Body of pancreas (tissue), 4 donors: ENCODE measurements around the gene SAMD14. TPM values are rescaled to one million over a fixed set of nuclear protein-coding genes. Genes with fewer than 3 reads are reported as not detected.

Experiments used
- ATAC-seq: fragments of 150-250 bp; one replicate; pipeline ENCODE4 v1.9.1; 2016
- DNase-seq, 4 donors: peaks; one replicate each; pipeline ENCODE4 v3.0.0-alpha.2; 2019
- H3K27ac ChIP-seq, 4 donors: fragments of 200-600 bp; sonication (generic); 1 replicate in 3 of 4; 2 replicates in 1 of 4; pipeline versions ENCODE4 v1.5.1 to v1.6.1; 2016 to 2019; ENCODE audit warnings: mild to moderate bottlenecking in 1 of 4, mixed read lengths in 1 of 4, moderate library complexity in 1 of 4
- H3K27me3 ChIP-seq, 2 donors: fragments of 200-600 bp; sonication (generic); one replicate each; pipeline ENCODE4 v1.6.0; 2016; ENCODE audit warnings: mild to moderate bottlenecking in 1 of 2
- H3K36me3 ChIP-seq, 2 donors: fragments of 200-600 bp; sonication (generic); replicated peaks in 1 of 2; 2 replicates each; pipeline ENCODE4 v1.5.1; 2016; ENCODE audit warnings: low read depth in 2 of 2; ENCODE audit not compliant: insufficient read depth in 1 of 2
- H3K4me1 ChIP-seq: fragments of 200-600 bp; sonication (generic); one replicate; pipeline ENCODE4 v1.6.0; 2016
- H3K4me3 ChIP-seq, 2 donors: fragments of 200-600 bp; sonication (generic); 1 replicate in 1 of 2; 2 replicates in 1 of 2; pipeline ENCODE4 v1.5.1; 2016 to 2019
- H3K9me3 ChIP-seq, 3 donors: fragments of 200-600 bp; sonication (generic); 1 replicate in 2 of 3; 2 replicates in 1 of 3; pipeline ENCODE4 v1.5.1; 2016
- POLR2A ChIP-seq, 3 donors: fragments of 450-650 bp; IDR thresholded peaks; one replicate each; pipeline ENCODE4 v1.6.1; 2016; ENCODE audit warnings: antibody characterized with exemption in 3 of 3, mild to moderate bottlenecking in 2 of 3
- WGBS, 2 donors: methylation state at CpG; one replicate each; pipeline ENCODE4 v1.1.5; 2017; 5-methylcytosine and 5-hydroxymethylcytosine counted together
- intact Hi-C: fragments of 100-400 bp; cut with DNase I; formaldehyde crosslinking; loops from one replicate; pipeline ENCODE4 v1.15.1; 2023
- total RNA-seq, 2 donors: library from RNA; depleted of rRNA; stranded (reverse); fragments of >200 nt; gene quantifications; one replicate each; pipeline ENCODE4 v1.1.0, GENCODE V29; 2016
- TF ChIP-seq, protein P1 (sequence below), 7 experiments: fragments of 450-650 bp in 4 of 7; fragments of 200-600 bp in 3 of 7; sonication (generic) in 3 of 7; IDR thresholded peaks; one replicate each; pipeline ENCODE4 v1.5.1; 2016 to 2019; ENCODE audit warnings: antibody characterized with exemption in 7 of 7

SAMD14 gene
- total RNA-seq, 2 donors from 2014 or later: not detected

GRCh38 chr17:50141745-50142110 lies 11.8 kb upstream of the SAMD14 start:
- H3K36me3 ChIP-seq: peaks cover 15 to 26% of the 10 kb centered on the region in 2 donors
- DNase-seq: no peak
- ATAC-seq: no peak
- H3K4me1 ChIP-seq: peaks cover 9% of the 10 kb centered on the region
- H3K27ac ChIP-seq: no peak overlapping the region
- H3K4me3 ChIP-seq: no peak overlapping the region
- no peaks in the 10 kb centered on the region for H3K27me3 ChIP-seq
- no peaks in the 10 kb centered on the region for H3K9me3 ChIP-seq
- TF ChIP-seq, protein P1, sequence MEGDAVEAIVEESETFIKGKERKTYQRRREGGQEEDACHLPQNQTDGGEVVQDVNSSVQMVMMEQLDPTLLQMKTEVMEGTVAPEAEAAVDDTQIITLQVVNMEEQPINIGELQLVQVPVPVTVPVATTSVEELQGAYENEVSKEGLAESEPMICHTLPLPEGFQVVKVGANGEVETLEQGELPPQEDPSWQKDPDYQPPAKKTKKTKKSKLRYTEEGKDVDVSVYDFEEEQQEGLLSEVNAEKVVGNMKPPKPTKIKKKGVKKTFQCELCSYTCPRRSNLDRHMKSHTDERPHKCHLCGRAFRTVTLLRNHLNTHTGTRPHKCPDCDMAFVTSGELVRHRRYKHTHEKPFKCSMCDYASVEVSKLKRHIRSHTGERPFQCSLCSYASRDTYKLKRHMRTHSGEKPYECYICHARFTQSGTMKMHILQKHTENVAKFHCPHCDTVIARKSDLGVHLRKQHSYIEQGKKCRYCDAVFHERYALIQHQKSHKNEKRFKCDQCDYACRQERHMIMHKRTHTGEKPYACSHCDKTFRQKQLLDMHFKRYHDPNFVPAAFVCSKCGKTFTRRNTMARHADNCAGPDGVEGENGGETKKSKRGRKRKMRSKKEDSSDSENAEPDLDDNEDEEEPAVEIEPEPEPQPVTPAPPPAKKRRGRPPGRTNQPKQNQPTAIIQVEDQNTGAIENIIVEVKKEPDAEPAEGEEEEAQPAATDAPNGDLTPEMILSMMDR (IDR thresholded peaks at IDR 0.05): no peak
- no peak for TF ChIP-seq POLR2A (IDR thresholded peaks at IDR 0.05)
- WGBS, 2 donors: 69 to 76% methylated on average over 8 of the region's 8 CpGs
- intact Hi-C loops: no loop called here

- intact Hi-C loops: no loop called here
- Histone ChIP-seq H3K9me3 (no peaks in the 10 kb centered on the region), H3K27me3 (no peaks in the 10 kb centered on the region), H3K4me3 (no peak overlapping the region), H3K36me3 (peaks cover 15 to 26% of the 10 kb centered on the region in 2 donors), H3K4me1 (peaks cover 4% of the 10 kb centered on the region), H3K27ac (no peak overlapping the region)
- DNase-seq: no peak
- TF ChIP-seq, protein P1 (IDR thresholded peaks at IDR 0.05): no peak
- no peak for TF ChIP-seq POLR2A (IDR thresholded peaks at IDR 0.05)
- ATAC-seq: no peak
- 90% methylated on average over 8 to 16 of the region's 16 CpGs for whole genome bisulfite sequencing, 2 donors
Observed at GRCh38 chr17:50141026-50141744, 11.2 kb upstream of the SAMD14 start.

DNA sequence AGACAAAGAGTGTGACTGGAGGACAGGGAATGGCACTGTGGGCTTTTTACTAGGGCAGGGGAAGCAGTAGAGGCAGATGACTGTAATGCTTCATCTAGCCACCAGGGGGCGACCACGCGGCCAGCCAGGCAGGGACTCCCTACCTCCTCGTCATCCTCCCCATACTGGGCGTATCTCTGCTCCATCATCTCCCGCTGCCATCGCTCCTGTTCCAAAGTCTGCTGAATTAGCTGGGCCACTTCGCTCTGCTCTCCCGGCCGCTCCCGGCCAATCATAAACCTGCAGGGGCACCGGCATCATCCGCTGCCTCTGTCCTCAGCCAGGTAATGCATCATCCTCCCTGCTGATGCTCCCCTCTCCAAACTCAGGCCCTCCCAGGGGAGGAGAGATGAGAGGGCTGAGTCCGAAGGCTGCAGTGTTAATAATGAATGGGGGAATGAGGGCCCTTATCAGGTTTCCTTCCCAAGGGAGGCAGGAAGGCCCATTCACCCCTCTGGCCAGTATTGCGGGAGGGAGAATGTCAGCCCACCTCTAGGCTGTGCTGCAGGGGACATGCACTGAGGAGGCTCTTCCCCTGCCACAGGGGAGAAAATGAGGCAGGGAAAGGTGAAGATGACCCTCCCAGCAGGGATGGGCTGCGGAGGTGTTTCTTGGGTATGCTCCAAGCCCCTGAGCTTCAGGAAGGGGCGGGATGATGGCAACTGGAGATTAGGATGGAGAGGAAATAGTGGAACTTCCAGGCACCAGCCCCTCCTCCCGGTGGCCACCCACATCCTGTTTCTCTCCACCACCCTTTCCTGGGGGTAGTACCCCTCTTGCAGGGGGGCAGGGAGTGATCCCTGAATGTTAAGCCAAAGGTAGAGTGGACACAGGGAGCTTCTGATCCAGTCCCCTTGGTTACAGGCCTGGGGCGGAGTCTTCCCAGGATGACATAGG lies 10.3 kb upstream of the SAMD14 start:
- intact Hi-C loops: no loop called here
- peaks cover 15 to 31% of the 10 kb centered on the region in 2 donors for H3K36me3 ChIP-seq
- H3K9me3 ChIP-seq: no peaks in the 10 kb centered on the region
- no peaks in the 10 kb centered on the region for H3K27me3 ChIP-seq
- H3K4me1 ChIP-seq: no peaks in the 10 kb centered on the region
- 36 to 73% methylated on average over 15 to 19 of the region's 19 CpGs for WGBS, 2 donors
- ATAC-seq: peak; percentile 81
- no peak overlapping the region for H3K4me3 ChIP-seq
- peak in 1 of 3 donors; percentile 7 for TF ChIP-seq POLR2A (IDR thresholded peaks at IDR 0.05)
- TF ChIP-seq, protein P1 (IDR thresholded peaks at IDR 0.05): peak; percentile 80 to 96 (median 90)
- H3K27ac ChIP-seq: no peak overlapping the region
- DNase-seq: peak; percentile 76 to 79 (median 78)

DNA sequence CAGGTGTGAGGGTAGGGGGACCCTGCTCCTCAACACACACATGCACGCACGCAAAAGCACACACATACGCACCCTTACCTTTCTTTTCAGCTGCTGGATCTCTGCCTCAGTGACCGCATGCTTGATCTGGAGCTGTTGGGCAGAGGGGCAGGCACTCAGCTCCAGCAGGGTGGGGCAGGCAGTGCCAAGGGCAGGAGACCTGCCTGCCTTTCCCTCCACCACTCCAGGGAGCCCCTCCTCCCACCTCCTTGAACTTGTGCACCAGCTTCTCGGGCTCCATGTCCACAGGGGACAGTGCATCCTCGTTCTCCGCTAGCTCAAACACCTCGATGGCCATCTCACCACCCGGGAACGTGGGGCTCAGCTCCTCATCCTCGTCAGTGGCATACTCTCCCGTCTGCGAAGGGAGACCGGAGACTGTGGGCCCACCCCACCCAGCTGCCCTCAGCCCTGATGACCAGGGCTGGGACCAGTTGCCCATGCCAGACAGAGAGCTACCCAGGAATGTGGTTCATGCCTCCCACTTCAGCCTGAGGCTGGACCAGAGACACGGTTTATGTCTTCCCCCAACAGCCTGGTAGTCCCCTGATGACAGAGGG lies 9.3 kb upstream of the SAMD14 start:
- no peak for ATAC-seq
- H3K4me3 ChIP-seq: no peak overlapping the region
- WGBS, 2 donors: 81% methylated on average over 11 to 15 of the region's 15 CpGs
- no peaks in the 10 kb centered on the region for H3K27me3 ChIP-seq
- peaks cover 15 to 31% of the 10 kb centered on the region in 2 donors for H3K36me3 ChIP-seq
- H3K27ac ChIP-seq: no peak overlapping the region
- no peaks in the 10 kb centered on the region for H3K4me1 ChIP-seq
- intact Hi-C loops: no loop called here
- no peak for TF ChIP-seq POLR2A (IDR thresholded peaks at IDR 0.05)
- TF ChIP-seq, protein P1 (IDR thresholded peaks at IDR 0.05): no peak
- H3K9me3 ChIP-seq: no peaks in the 10 kb centered on the region
- DNase-seq: no peak
